ENCODE results near the gene HCRTR1.

Gene HCRTR1

GRCh38 chr1:31665234-31665878 is 47.9 kb downstream of the HCRTR1 start:
- no peak for TF ChIP-seq CTCF (IDR thresholded peaks at IDR 0.05)

- no peak for TF ChIP-seq CTCF (IDR thresholded peaks at IDR 0.05)
These were observed 48.9 kb downstream of the HCRTR1 start for GRCh38 chr1:31666263-31666963.

- TF ChIP-seq CTCF (IDR thresholded peaks at IDR 0.05): no peak
These were observed 49.7 kb downstream of the HCRTR1 start for GRCh38 chr1:31667065-31667785.

- TF ChIP-seq CTCF (IDR thresholded peaks at IDR 0.05): no peak
These were observed 50.9 kb downstream of the HCRTR1 start for GRCh38 chr1:31668303-31668883.

GRCh38 chr1:31669433-31669785 is 51.9 kb downstream of the HCRTR1 start:
- TF ChIP-seq CTCF (IDR thresholded peaks at IDR 0.05): no peak

GRCh38 chr1:31669786-31670592 is 52.5 kb downstream of the HCRTR1 start:
- no peak for TF ChIP-seq CTCF (IDR thresholded peaks at IDR 0.05)

- TF ChIP-seq CTCF (IDR thresholded peaks at IDR 0.05): no peak
These were observed 53.1 kb downstream of the HCRTR1 start for GRCh38 chr1:31670593-31670964.
